Measurements from ENCODE around the gene SLIT3.

Gene SLIT3

GRCh38 chr5:168899673-168900072 lies 401.3 kb downstream of the SLIT3 start:
- TF ChIP-seq MYC (IDR thresholded peaks at IDR 0.05; ENCODE audit: low read depth, low read length): no peak
- no peak for TF ChIP-seq MAX (IDR thresholded peaks at IDR 0.05; ENCODE audit: low read depth, low read length)
- no peak for TF ChIP-seq POLR2A (IDR thresholded peaks at IDR 0.05; ENCODE audit: extremely low read depth, insufficient read length)
- DNase-seq (ENCODE audit: low read depth): no peak
- H3K4me3 ChIP-seq (ENCODE audit: low read depth, low read length): no peak overlapping the region

GRCh38 chr5:168899264-168899663 lies 401.7 kb downstream of the SLIT3 start:
- no peak overlapping the region for H3K4me3 ChIP-seq (ENCODE audit: low read depth, low read length)
- TF ChIP-seq CTCF (IDR thresholded peaks at IDR 0.05; ENCODE audit: low read depth, low read length) (no peak), MAX (IDR thresholded peaks at IDR 0.05; ENCODE audit: low read depth, low read length) (no peak), POLR2A (IDR thresholded peaks at IDR 0.05; ENCODE audit: extremely low read depth, insufficient read length) (no peak), MYC (IDR thresholded peaks at IDR 0.05; ENCODE audit: low read depth, low read length) (no peak)
- no peak for DNase-seq (ENCODE audit: low read depth)

- no peak for DNase-seq (ENCODE audit: low read depth)
- TF ChIP-seq MYC (IDR thresholded peaks at IDR 0.05; ENCODE audit: low read depth, low read length): no peak
- no peak for TF ChIP-seq MAX (IDR thresholded peaks at IDR 0.05; ENCODE audit: low read depth, low read length)
- TF ChIP-seq POLR2A (IDR thresholded peaks at IDR 0.05; ENCODE audit: extremely low read depth, insufficient read length): no peak
- TF ChIP-seq CTCF (IDR thresholded peaks at IDR 0.05; ENCODE audit: low read depth, low read length): no peak
Observed at GRCh38 chr5:168898247-168898911, 402.6 kb downstream of the SLIT3 start.

GRCh38 chr5:168897387-168898122 lies 403.4 kb downstream of the SLIT3 start:
- TF ChIP-seq MAX (IDR thresholded peaks at IDR 0.05; ENCODE audit: low read depth, low read length) (no peak), CTCF (IDR thresholded peaks at IDR 0.05; ENCODE audit: low read depth, low read length) (no peak), MYC (IDR thresholded peaks at IDR 0.05; ENCODE audit: low read depth, low read length) (no peak), POLR2A (IDR thresholded peaks at IDR 0.05; ENCODE audit: extremely low read depth, insufficient read length) (no peak)
- DNase-seq (ENCODE audit: low read depth): no peak
- H3K4me3 ChIP-seq (ENCODE audit: low read depth, low read length): no peak overlapping the region

More at GRCh38 chr5:168898247-168898911, 402.6 kb downstream of the SLIT3 start:
- no peak overlapping the region for H3K4me3 ChIP-seq (ENCODE audit: low read depth, low read length)

- TF ChIP-seq POLR2A (IDR thresholded peaks at IDR 0.05; ENCODE audit: extremely low read depth, insufficient read length) (no peak), MYC (IDR thresholded peaks at IDR 0.05; ENCODE audit: low read depth, low read length) (no peak), MAX (IDR thresholded peaks at IDR 0.05; ENCODE audit: low read depth, low read length) (no peak), CTCF (IDR thresholded peaks at IDR 0.05; ENCODE audit: low read depth, low read length) (no peak)
- no peak for DNase-seq (ENCODE audit: low read depth)
- H3K4me3 ChIP-seq (ENCODE audit: low read depth, low read length): no peak overlapping the region
Observed at GRCh38 chr5:168895295-168896071, 405.5 kb downstream of the SLIT3 start.

Measured in NB4 (cell line).